NCI-H2029 treated with DMSO at 0.1 percent for 48 hours (cell line): ENCODE measurements around the gene ACOT12.
"Not testable (repeated sequence)": the region's sequence is repeated elsewhere in the genome, so short reads cannot be mapped to it uniquely, and the experiment has no call there.

ENCODE experiments used
- DNase-seq: peaks from one replicate; lab custom pipeline; 2025; lab: John Stamatoyannopoulos, UW

Gene ACOT12

GRCh38 chr5:81338213-81338612 lies 55.7 kb downstream of the ACOT12 start:
- DNase-seq, result not testable (repeated sequence)

DNA sequence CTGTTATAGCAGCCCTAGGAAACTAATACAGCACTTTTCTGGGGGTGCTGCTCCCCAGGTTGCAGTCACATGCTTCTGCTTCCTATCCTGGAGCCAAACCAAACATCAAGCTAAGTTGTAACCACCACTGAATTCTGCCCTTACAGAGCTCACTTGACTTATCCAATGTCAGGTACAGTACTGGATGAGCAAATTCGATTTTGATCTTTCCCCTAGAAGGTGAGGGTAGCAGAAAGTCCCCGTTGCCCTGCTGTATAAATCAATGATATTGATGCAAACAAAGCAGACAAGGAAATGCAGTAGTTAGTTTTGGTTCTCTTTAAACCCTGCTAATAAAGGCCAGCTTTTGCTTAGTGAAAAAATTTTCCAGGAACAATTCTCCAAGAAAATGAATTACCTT lies 56.1 kb downstream of the ACOT12 start:
- no peak for DNase-seq

DNA sequence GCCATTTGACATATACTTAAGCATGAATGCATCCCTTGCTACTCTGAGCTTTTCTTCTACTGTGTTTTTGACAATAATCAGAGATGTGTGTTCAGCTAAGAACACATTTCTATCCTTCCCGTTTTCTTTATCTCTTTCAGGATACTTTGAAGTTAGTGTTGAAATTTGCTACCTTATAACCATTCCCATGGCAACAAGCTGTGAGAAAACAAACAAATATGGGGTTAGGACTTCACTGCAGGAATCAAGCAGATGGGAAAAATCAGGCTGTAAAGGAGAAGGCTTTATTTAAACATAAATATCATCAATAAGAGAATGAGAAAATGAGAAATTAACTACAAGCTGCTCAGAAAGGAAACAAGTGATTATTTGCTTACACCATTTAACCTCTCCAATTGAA lies 57.4 kb downstream of the ACOT12 start:
- DNase-seq, result no peak

- no peak for DNase-seq
Observed at GRCh38 chr5:81335946-81336345, 58.0 kb downstream of the ACOT12 start.

- DNase-seq, result no peak
Observed at GRCh38 chr5:81334304-81335061, 59.5 kb downstream of the ACOT12 start.

GRCh38 chr5:81326554-81326953 lies 67.4 kb downstream of the ACOT12 start:
- DNase-seq, result no peak

GRCh38 chr5:81317536-81317935 lies 76.4 kb downstream of the ACOT12 start:
- DNase-seq, result no peak

DNA sequence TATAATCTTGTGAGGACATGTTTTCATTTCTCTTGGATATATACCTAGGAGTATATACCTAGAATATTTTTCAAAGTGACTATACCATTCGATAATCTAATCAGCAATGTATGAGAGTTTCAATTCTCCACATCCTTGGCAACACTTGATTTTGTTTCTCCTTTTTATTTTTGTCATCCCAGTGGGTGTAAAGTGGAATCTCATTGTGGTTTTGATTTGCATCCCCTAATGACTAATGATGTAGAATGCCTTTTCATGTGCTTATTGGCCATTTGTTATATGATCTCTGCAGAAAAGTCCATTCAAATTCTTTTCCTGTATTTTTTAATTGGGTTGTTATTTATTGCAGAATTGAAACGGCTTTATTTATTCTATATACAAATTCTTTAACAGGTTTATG lies 77.4 kb downstream of the ACOT12 start:
- no peak for DNase-seq

GRCh38 chr5:81315830-81316229 lies 78.1 kb downstream of the ACOT12 start:
- no peak for DNase-seq

DNA sequence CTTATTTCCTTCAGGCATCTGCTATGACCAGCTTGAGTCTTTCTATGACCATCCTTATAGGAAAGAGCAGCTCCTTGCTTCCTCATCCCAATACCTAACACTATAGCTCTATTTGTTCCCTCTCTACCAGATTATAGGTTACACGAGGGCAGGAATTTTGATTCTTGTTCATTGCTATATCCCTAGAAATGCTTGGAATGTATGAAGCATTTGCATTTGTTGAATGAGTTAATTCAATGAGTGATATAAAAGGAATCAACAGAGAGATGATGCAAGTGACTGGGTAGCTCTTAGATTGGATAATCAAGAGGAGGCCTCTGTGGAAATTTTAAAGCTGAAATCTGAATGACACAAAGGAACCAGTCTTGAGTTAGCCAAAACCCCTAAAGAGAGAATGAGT lies 78.6 kb downstream of the ACOT12 start:
- no peak for DNase-seq

- DNase-seq, result no peak
Observed at GRCh38 chr5:81314581-81314980, 79.4 kb downstream of the ACOT12 start.

- DNase-seq, result no peak
Observed at GRCh38 chr5:81313686-81314085, 80.2 kb downstream of the ACOT12 start.

GRCh38 chr5:81313278-81313677 lies 80.7 kb downstream of the ACOT12 start:
- DNase-seq, result no peak

GRCh38 chr5:81310402-81311063 lies 83.4 kb downstream of the ACOT12 start:
- no peak for DNase-seq

- no peak for DNase-seq
Observed at GRCh38 chr5:81308836-81309235, 85.1 kb downstream of the ACOT12 start.

DNA sequence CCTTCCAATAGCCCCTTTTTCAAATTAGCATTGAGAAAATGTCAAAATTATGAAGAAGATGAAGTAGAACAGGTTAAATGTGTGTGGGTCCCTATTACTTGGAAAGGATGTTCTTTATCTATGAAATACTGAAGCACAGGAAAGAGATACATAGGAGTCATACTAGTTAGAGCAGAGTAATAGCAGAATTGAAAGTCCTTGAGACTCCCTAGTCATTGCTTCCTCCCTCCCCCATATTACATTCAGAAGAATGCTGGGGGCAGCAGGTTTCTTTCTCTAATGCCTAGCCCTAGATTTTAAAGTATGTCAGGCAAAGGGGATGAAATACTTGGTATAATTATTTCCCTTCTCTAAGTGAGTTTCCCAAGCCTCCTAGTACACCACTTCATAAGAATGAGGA lies 88.1 kb downstream of the ACOT12 start:
- no peak for DNase-seq

- no peak for DNase-seq
Observed at GRCh38 chr5:81303563-81303962, 90.4 kb downstream of the ACOT12 start.

- no peak for DNase-seq
Observed at GRCh38 chr5:81302596-81302995, 91.3 kb downstream of the ACOT12 start.

- DNase-seq, result peak; percentile 70
Observed at GRCh38 chr5:81301271-81302015, 92.5 kb downstream of the ACOT12 start, which contains the start of gene ZCCHC9. ZCCHC9 (plus strand) TSS chr5:81301587; CDS start chr5:81304758, 3,171 bp downstream.

GRCh38 chr5:81300921-81301270 lies 93.0 kb downstream of the ACOT12 start:
- peak; percentile 25 for DNase-seq

- DNase-seq, result no peak
Observed at GRCh38 chr5:81297531-81297930, 96.4 kb downstream of the ACOT12 start.

GRCh38 chr5:81294021-81294420 lies 99.9 kb downstream of the ACOT12 start:
- DNase-seq, result not testable (repeated sequence)

GRCh38 chr5:81292130-81292529 lies 101.8 kb downstream of the ACOT12 start:
- DNase-seq, result no peak
